Activated T-helper 2 cell treated with anti-CD3 and anti-CD28 coated beads, Interferon-gamma antibody, Interleukin-2, Interleukin-4, amounts not matched to agents 10 μg/mL and 5 μg/mL and 100 μg/mL, durations not matched to agents 14 hours and 24 hours and 36 hours (primary cell): ENCODE data around the gene FXYD1. TPM values are rescaled to one million over a fixed set of nuclear protein-coding genes. Genes with fewer than 3 reads are reported as not detected.
"Not testable (repeated sequence)": the region's sequence is repeated elsewhere in the genome, so short reads cannot be mapped to it uniquely, and the experiment has no call there.

Experiments
- DNase-seq: peaks from one replicate; pipeline ENCODE4 v3.0.0; 2021; ENCODE audit warnings: low spot score
- H3K27ac Mint-ChIP-seq: one replicate; pipeline ENCODE4 v1.8.0; 2021; ENCODE audit warnings: mixed read lengths
- H3K27me3 Mint-ChIP-seq: one replicate; pipeline ENCODE4 v1.8.0; 2021; ENCODE audit warnings: low read depth, mixed read lengths
- H3K36me3 Mint-ChIP-seq: one replicate; pipeline ENCODE4 v1.8.0; 2021; ENCODE audit warnings: low read depth, mixed read lengths
- H3K4me1 Mint-ChIP-seq: one replicate; pipeline ENCODE4 v1.8.0; 2021; ENCODE audit warnings: low read depth, mixed read lengths
- H3K4me3 Mint-ChIP-seq: one replicate; pipeline ENCODE4 v1.8.0; 2021; ENCODE audit warnings: low read depth, mild to moderate bottlenecking, moderate library complexity, mixed read lengths
- H3K9me3 Mint-ChIP-seq: one replicate; pipeline ENCODE4 v1.8.0; 2021; ENCODE audit warnings: mixed read lengths
- intact Hi-C: fragments of 100-400 bp; cut with micrococcal nuclease; formaldehyde crosslinking; loops from one replicate; pipeline ENCODE4 v1.15.1; 2023
- total RNA-seq: library from RNA; stranded (reverse); gene quantifications from 2 replicates; pipeline ENCODE4 v1.2.3, GENCODE V29; 2022

The FXYD1 gene
- total RNA-seq, 1 donor from 2014 or later: 0.71 TPM

GRCh38 chr19:35143818-35144217 is 5.2 kb downstream of the FXYD1 start:
- Mint-ChIP-seq H3K9me3 (no peaks in the 10 kb centered on the region), H3K27ac (no peak overlapping the region), H3K36me3 (no peaks in the 10 kb centered on the region), H3K4me1 (peaks cover 21% of the 10 kb centered on the region), H3K4me3 (no peak overlapping the region), H3K27me3 (peaks cover 26% of the 10 kb centered on the region)
- intact Hi-C loops: loop anchor here (5.0 kb wide), 1 partner anchor 123 kb away; the partner anchor contains the start of gene USF2
- DNase-seq: no peak

- no peak for DNase-seq
- intact Hi-C loops: loop anchor here (5.0 kb wide), 1 partner anchor 123 kb away; the partner anchor contains the start of gene USF2
- no peaks in the 10 kb centered on the region for H3K9me3 Mint-ChIP-seq
- H3K27me3 Mint-ChIP-seq: peaks cover 24% of the 10 kb centered on the region
- H3K4me1 Mint-ChIP-seq: peaks cover 21% of the 10 kb centered on the region
- no peaks in the 10 kb centered on the region for H3K36me3 Mint-ChIP-seq
- no peak overlapping the region for H3K4me3 Mint-ChIP-seq
- no peak overlapping the region for H3K27ac Mint-ChIP-seq
These were observed 5.6 kb downstream of the FXYD1 start for GRCh38 chr19:35144259-35144599.

GRCh38 chr19:35144600-35145436 is 6.2 kb downstream of the FXYD1 start:
- H3K4me1 Mint-ChIP-seq: peaks cover 21% of the 10 kb centered on the region
- H3K9me3 Mint-ChIP-seq: no peaks in the 10 kb centered on the region
- intact Hi-C loops: loop anchor here (5.0 kb wide), 1 partner anchor 122 kb away; the partner anchor contains the start of gene USF2
- no peak overlapping the region for H3K27ac Mint-ChIP-seq
- H3K36me3 Mint-ChIP-seq: no peaks in the 10 kb centered on the region
- no peak for DNase-seq
- H3K4me3 Mint-ChIP-seq: no peak overlapping the region
- peaks cover 24% of the 10 kb centered on the region for H3K27me3 Mint-ChIP-seq

- no peak overlapping the region for H3K4me3 Mint-ChIP-seq
- no peak overlapping the region for H3K27ac Mint-ChIP-seq
- no peak for DNase-seq
- peaks cover 11% of the 10 kb centered on the region for H3K4me1 Mint-ChIP-seq
- intact Hi-C loops: no loop called here
- H3K27me3 Mint-ChIP-seq: peaks cover 16% of the 10 kb centered on the region
- H3K9me3 Mint-ChIP-seq: no peaks in the 10 kb centered on the region
- H3K36me3 Mint-ChIP-seq: no peaks in the 10 kb centered on the region
These were observed 8.3 kb downstream of the FXYD1 start for GRCh38 chr19:35146746-35147459.

- Mint-ChIP-seq H3K9me3 (no peaks in the 10 kb centered on the region), H3K4me1 (peaks cover 15% of the 10 kb centered on the region), H3K4me3 (no peak overlapping the region), H3K36me3 (no peaks in the 10 kb centered on the region), H3K27ac (no peak overlapping the region), H3K27me3 (peaks cover 10% of the 10 kb centered on the region)
- intact Hi-C loops: no loop called here
- no peak for DNase-seq
These were observed 10.8 kb downstream of the FXYD1 start for GRCh38 chr19:35149463-35149862.

GRCh38 chr19:35150445-35150844 is 11.8 kb downstream of the FXYD1 start:
- DNase-seq: no peak
- H3K27ac Mint-ChIP-seq: no peak overlapping the region
- peaks cover 7% of the 10 kb centered on the region for H3K27me3 Mint-ChIP-seq
- H3K36me3 Mint-ChIP-seq: peaks cover 8% of the 10 kb centered on the region
- no peak overlapping the region for H3K4me3 Mint-ChIP-seq
- peaks cover 15% of the 10 kb centered on the region for H3K4me1 Mint-ChIP-seq
- H3K9me3 Mint-ChIP-seq: no peaks in the 10 kb centered on the region
- intact Hi-C loops: no loop called here

- DNase-seq: no peak
- Mint-ChIP-seq H3K27ac (no peak overlapping the region), H3K9me3 (no peaks in the 10 kb centered on the region), H3K27me3 (peaks cover 6% of the 10 kb centered on the region), H3K36me3 (peaks cover 19% of the 10 kb centered on the region), H3K4me3 (no peak overlapping the region), H3K4me1 (peaks cover 24% of the 10 kb centered on the region)
- intact Hi-C loops: no loop called here
These were observed 12.8 kb downstream of the FXYD1 start for GRCh38 chr19:35151273-35152065.

GRCh38 chr19:35153129-35153522 is 14.5 kb downstream of the FXYD1 start:
- H3K27ac Mint-ChIP-seq: peak overlapping the region; percentile 30
- H3K27me3 Mint-ChIP-seq, H3K9me3 Mint-ChIP-seq, DNase-seq, intact Hi-C loops: not testable (repeated sequence)
- peaks cover 35% of the 10 kb centered on the region for H3K36me3 Mint-ChIP-seq
- H3K4me3 Mint-ChIP-seq: peak overlapping the region; percentile 68
- H3K4me1 Mint-ChIP-seq: peaks cover 34% of the 10 kb centered on the region

GRCh38 chr19:35153701-35154524 is 15.3 kb downstream of the FXYD1 start:
- DNase-seq: peak; percentile 63
- no peaks in the 10 kb centered on the region for H3K9me3 Mint-ChIP-seq
- peak overlapping the region; percentile 100 for H3K27ac Mint-ChIP-seq
- H3K36me3 Mint-ChIP-seq: peaks cover 43% of the 10 kb centered on the region
- H3K4me3 Mint-ChIP-seq: peak overlapping the region; percentile 100
- H3K27me3 Mint-ChIP-seq: peaks cover 6% of the 10 kb centered on the region
- intact Hi-C loops: loop anchor here (2.0 kb wide), 2 partner anchors 53 to 115 kb away; partner anchors contain the start of gene USF2
- peaks cover 37% of the 10 kb centered on the region for H3K4me1 Mint-ChIP-seq

GRCh38 chr19:35154525-35155406 is 16.1 kb downstream of the FXYD1 start, which contains the start of gene FXYD5:
Gene FXYD5 (plus strand): TSS chr19:35154735. CDS start chr19:35155551, 816 bp downstream.
- Mint-ChIP-seq H3K4me1 (peaks cover 37% of the 10 kb centered on the region), H3K9me3 (no peaks in the 10 kb centered on the region), H3K27ac (peak within 1 kb of the TSS; percentile 100), H3K4me3 (peak within 1 kb of the TSS; percentile 100), H3K36me3 (peaks cover 52% of the 10 kb centered on the region), H3K27me3 (peaks cover 6% of the 10 kb centered on the region)
- intact Hi-C loops: loop anchor here (2.0 to 5.0 kb wide), 3 partner anchors 52 to 193 kb away; partner anchors contain the start of genes FFAR1 and USF2
- peak; percentile 54 for DNase-seq

GRCh38 chr19:35155441-35155840 is 16.8 kb downstream of the FXYD1 start:
- Mint-ChIP-seq H3K4me1 (peaks cover 35% of the 10 kb centered on the region), H3K4me3 (peak overlapping the region; percentile 100), H3K9me3 (no peaks in the 10 kb centered on the region), H3K27me3 (peaks cover 6% of the 10 kb centered on the region), H3K27ac (peak overlapping the region; percentile 100), H3K36me3 (peaks cover 58% of the 10 kb centered on the region)
- DNase-seq: no peak
- intact Hi-C loops: loop anchor here (2.0 to 5.0 kb wide), 3 partner anchors 51 to 192 kb away; partner anchors contain the start of genes FFAR1 and USF2
